ENCODE results near the gene NKX1-1.
"Not testable (repeated sequence)": the region's sequence is repeated elsewhere in the genome, so short reads cannot be mapped to it uniquely, and the experiment has no call there.

GRCh38 chr4:1443688-1444172 lies 37.5 kb upstream of the NKX1-1 start:
- not testable (repeated sequence) for TF ChIP-seq CTCF (optimal IDR thresholded peaks at IDR 0.05 in 1 of 3, IDR thresholded peaks at IDR 0.05 in 1 of 3, conservative IDR thresholded peaks at IDR 0.05 in 1 of 3; ENCODE audit: extremely low read depth in 1 of 3, insufficient read depth in 2 of 3, low read length in 3 of 3); EZH2 (IDR thresholded peaks at IDR 0.05; ENCODE audit: low read length)
